Chondrocyte (in vitro differentiated cells): ENCODE data around the gene OR5AR1. TPM values are rescaled to one million over a fixed set of nuclear protein-coding genes. Genes with fewer than 3 reads are reported as not detected.

Experiments
- DNase-seq: peaks from one replicate; pipeline ENCODE4 v3.0.0; 2021; ENCODE audit warnings: mixed read lengths, low spot score
- H3K27ac Mint-ChIP-seq: one replicate; pipeline ENCODE4 v1.8.0; 2021; ENCODE audit warnings: mild to moderate bottlenecking, moderate library complexity, mixed read lengths; ENCODE audit not compliant: unreplicated experiment
- H3K27me3 Mint-ChIP-seq: 2 replicates; pipeline ENCODE4 v1.8.0; 2021; ENCODE audit warnings: low read depth, mixed read lengths
- H3K36me3 Mint-ChIP-seq: 2 replicates; pipeline ENCODE4 v1.8.0; 2021; ENCODE audit warnings: low read depth, mixed read lengths
- H3K4me1 Mint-ChIP-seq: 2 replicates; pipeline ENCODE4 v1.8.0; 2021; ENCODE audit warnings: low read depth, mild to moderate bottlenecking, mixed read lengths
- H3K4me3 Mint-ChIP-seq: one replicate; pipeline ENCODE4 v1.8.0; 2021; ENCODE audit warnings: mild to moderate bottlenecking, moderate library complexity, mixed read lengths; ENCODE audit not compliant: unreplicated experiment
- H3K9me3 Mint-ChIP-seq: 2 replicates; pipeline ENCODE4 v1.8.0; 2021; ENCODE audit warnings: low read depth, mixed read lengths
- CTCF ChIP-seq: fragments of 200-600 bp; sonication (generic); IDR thresholded peaks from 2 replicates; pipeline ENCODE4 v1.5.0; 2021; ENCODE audit warnings: antibody characterized with exemption, mild to moderate bottlenecking, moderate library complexity
- total RNA-seq: library from RNA; stranded (reverse); gene quantifications from 3 replicates; pipeline ENCODE4 v1.2.1, GENCODE V29; 2021

The OR5AR1 gene
- total RNA-seq, 1 donor from 2014 or later, result not detected

- no peak for TF ChIP-seq CTCF
- Mint-ChIP-seq H3K4me1 (no peaks in the 10 kb centered on the region), H3K27ac (no peak overlapping the region), H3K36me3 (no peaks in the 10 kb centered on the region), H3K27me3 (peaks cover 3% of the 10 kb centered on the region), H3K9me3 (no peaks in the 10 kb centered on the region), H3K4me3 (no peak overlapping the region)
- DNase-seq, result no peak
These were observed 29.9 kb downstream of the OR5AR1 start for GRCh38 chr11:56693428-56693827.

- no peak for TF ChIP-seq CTCF
- H3K27ac Mint-ChIP-seq, result no peak within 1 kb of the TSS
- DNase-seq, result no peak
- no peaks in the 10 kb centered on the region for H3K36me3 Mint-ChIP-seq
- H3K4me1 Mint-ChIP-seq, result no peaks in the 10 kb centered on the region
- peaks cover 3% of the 10 kb centered on the region for H3K27me3 Mint-ChIP-seq
- H3K9me3 Mint-ChIP-seq, result no peaks in the 10 kb centered on the region
- H3K4me3 Mint-ChIP-seq, result no peak within 1 kb of the TSS
These were observed 35.3 kb downstream of the OR5AR1 start, which contains the start of gene OR9G1 for GRCh38 chr11:56698795-56699194. Gene OR9G1, plus strand, starts transcription at chr11:56699095. Its CDS starts 1,293 bp downstream, at chr11:56700388.

GRCh38 chr11:56700242-56700913 lies 36.9 kb downstream of the OR5AR1 start:
- TF ChIP-seq CTCF, result no peak
- H3K9me3 Mint-ChIP-seq, result no peaks in the 10 kb centered on the region
- H3K4me3 Mint-ChIP-seq, result no peak overlapping the region
- no peak overlapping the region for H3K27ac Mint-ChIP-seq
- no peak for DNase-seq
- no peaks in the 10 kb centered on the region for H3K4me1 Mint-ChIP-seq
- H3K36me3 Mint-ChIP-seq, result no peaks in the 10 kb centered on the region
- peaks cover 3% of the 10 kb centered on the region for H3K27me3 Mint-ChIP-seq

GRCh38 chr11:56700914-56701485 lies 37.5 kb downstream of the OR5AR1 start:
- H3K9me3 Mint-ChIP-seq, result no peaks in the 10 kb centered on the region
- no peak overlapping the region for H3K4me3 Mint-ChIP-seq
- H3K4me1 Mint-ChIP-seq, result no peaks in the 10 kb centered on the region
- H3K27ac Mint-ChIP-seq, result no peak overlapping the region
- TF ChIP-seq CTCF, result no peak
- no peaks in the 10 kb centered on the region for H3K36me3 Mint-ChIP-seq
- H3K27me3 Mint-ChIP-seq, result peaks cover 3% of the 10 kb centered on the region
- no peak for DNase-seq

- Mint-ChIP-seq H3K4me1 (no peaks in the 10 kb centered on the region), H3K9me3 (peaks cover 5% of the 10 kb centered on the region), H3K27me3 (no peaks in the 10 kb centered on the region), H3K27ac (no peak overlapping the region), H3K36me3 (no peaks in the 10 kb centered on the region), H3K4me3 (no peak overlapping the region)
- no peak for TF ChIP-seq CTCF
- no peak for DNase-seq
These were observed 42.4 kb downstream of the OR5AR1 start for GRCh38 chr11:56705784-56706396.
